ENCODE results near the gene FGGY. TPM values are rescaled to one million over a fixed set of nuclear protein-coding genes. Genes with fewer than 3 reads are reported as not detected.

Gene FGGY
- total RNA-seq, 1 experiment from 2014 or later: 14.6 TPM

DNA sequence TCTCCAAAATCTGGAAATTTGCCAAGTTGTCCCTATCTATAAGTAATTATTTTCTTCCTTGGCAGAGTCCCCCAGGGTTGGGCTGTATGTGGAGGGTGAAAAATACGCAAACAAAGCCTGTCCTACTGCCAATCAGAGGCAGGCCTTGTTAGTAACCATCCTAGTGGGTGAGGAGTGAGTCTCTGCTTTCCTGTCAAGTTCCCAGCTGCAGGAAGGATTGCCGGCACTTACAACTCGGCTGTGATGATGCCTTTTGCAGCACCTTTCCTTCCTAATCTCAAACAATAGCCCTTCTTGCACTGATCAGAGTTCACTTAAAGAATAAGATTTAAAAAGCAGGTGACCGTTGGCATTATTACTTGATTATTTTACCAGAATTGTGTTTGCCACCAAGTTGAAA, 31.3 kb upstream of the FGGY start:
- no peak overlapping the region for H3K4ac ChIP-seq (ENCODE audit: low read depth, low read length)
- no peak overlapping the region for H2BK5ac ChIP-seq (ENCODE audit: insufficient read length, low read length)
- Mint-ChIP-seq H3K4me1 (peaks cover 0 to 7% of the 10 kb centered on the region in 2 experiments; a peak in 3 of 4 replicates), H3K27me3 (ENCODE audit: low read depth) (no peaks in the 10 kb centered on the region; the same call in 1 of the 2 replicates), H3K36me3 (ENCODE audit: insufficient read depth in 1 of 3, low read depth in 3 of 3) (peaks cover 0 to 2% (median 0%) of the 10 kb centered on the region in 3 experiments; a peak in 2 of 7 replicates), H3K27ac (no peak overlapping the region), H3K9me3 (peaks cover 0 to 3% of the 10 kb centered on the region in 2 experiments; a peak in 1 of 5 replicates), H3K4me3 (no peak overlapping the region)
- no peaks in the 10 kb centered on the region for H3K79me2 ChIP-seq (ENCODE audit: insufficient read depth, low read length)
- no peak overlapping the region for H2BK20ac ChIP-seq (ENCODE audit: low read depth, low read length, poor library complexity, severe bottlenecking)
- no peak for DNase-seq
- H2BK120ac ChIP-seq (ENCODE audit: low read depth, low read length, poor library complexity, severe bottlenecking): no peak overlapping the region
- no peak overlapping the region for H3K14ac ChIP-seq (ENCODE audit: insufficient read depth, low read length)
- no peak overlapping the region for H4K8ac ChIP-seq (replicated peaks; ENCODE audit: insufficient read length, low read depth, low read length)
- no peak overlapping the region for H3T11ph ChIP-seq (ENCODE audit: low read length)
- TF ChIP-seq, protein P1, sequence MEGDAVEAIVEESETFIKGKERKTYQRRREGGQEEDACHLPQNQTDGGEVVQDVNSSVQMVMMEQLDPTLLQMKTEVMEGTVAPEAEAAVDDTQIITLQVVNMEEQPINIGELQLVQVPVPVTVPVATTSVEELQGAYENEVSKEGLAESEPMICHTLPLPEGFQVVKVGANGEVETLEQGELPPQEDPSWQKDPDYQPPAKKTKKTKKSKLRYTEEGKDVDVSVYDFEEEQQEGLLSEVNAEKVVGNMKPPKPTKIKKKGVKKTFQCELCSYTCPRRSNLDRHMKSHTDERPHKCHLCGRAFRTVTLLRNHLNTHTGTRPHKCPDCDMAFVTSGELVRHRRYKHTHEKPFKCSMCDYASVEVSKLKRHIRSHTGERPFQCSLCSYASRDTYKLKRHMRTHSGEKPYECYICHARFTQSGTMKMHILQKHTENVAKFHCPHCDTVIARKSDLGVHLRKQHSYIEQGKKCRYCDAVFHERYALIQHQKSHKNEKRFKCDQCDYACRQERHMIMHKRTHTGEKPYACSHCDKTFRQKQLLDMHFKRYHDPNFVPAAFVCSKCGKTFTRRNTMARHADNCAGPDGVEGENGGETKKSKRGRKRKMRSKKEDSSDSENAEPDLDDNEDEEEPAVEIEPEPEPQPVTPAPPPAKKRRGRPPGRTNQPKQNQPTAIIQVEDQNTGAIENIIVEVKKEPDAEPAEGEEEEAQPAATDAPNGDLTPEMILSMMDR (conservative IDR thresholded peaks at IDR 0.05): no peak
- no peak overlapping the region for H2AFZ ChIP-seq (ENCODE audit: low read length)
- no peak overlapping the region for H2BK15ac ChIP-seq (ENCODE audit: low read depth, low read length)
- H4K91ac ChIP-seq (ENCODE audit: insufficient read length, low read depth, low read length): no peak overlapping the region
- no peaks in the 10 kb centered on the region for H3K9me3 ChIP-seq (ENCODE audit: control insufficient read depth, low read depth, low read length)
- H3K18ac ChIP-seq (ENCODE audit: insufficient read length, low read depth, low read length): no peak overlapping the region
- no peaks in the 10 kb centered on the region for H3K79me1 ChIP-seq (ENCODE audit: insufficient read depth, low read depth, low read length, poor library complexity, severe bottlenecking)
- no peak overlapping the region for H2AK5ac ChIP-seq (ENCODE audit: insufficient read length, low read length)
- no peak overlapping the region for H3K27ac ChIP-seq (ENCODE audit: insufficient read length, low read depth, low read length)
- no peak overlapping the region for H2BK12ac ChIP-seq (ENCODE audit: insufficient read length, low read depth, low read length)
- H3K27me3 ChIP-seq (ENCODE audit: insufficient read depth, low read length): no peaks in the 10 kb centered on the region
- no peaks in the 10 kb centered on the region for H3K23me2 ChIP-seq (ENCODE audit: insufficient read length, low read depth, low read length, poor library complexity, severe bottlenecking)
- no peak overlapping the region for H3K4me2 ChIP-seq (ENCODE audit: insufficient read depth, insufficient read length, low read length)
- no peak overlapping the region for H4K5ac ChIP-seq (ENCODE audit: insufficient read length, low read depth, low read length)
- WGBS (ENCODE audit: extremely low coverage, insufficient read length, low lambda C conversion rate): no CpG with 5 or more reads among the region's 4 CpGs
- no peak overlapping the region for H3K9ac ChIP-seq (ENCODE audit: extremely low read depth, insufficient read length, low read length)
- H3K23ac ChIP-seq (ENCODE audit: insufficient read length, low read depth, low read length): no peak overlapping the region
- no peak overlapping the region for H3K56ac ChIP-seq (ENCODE audit: insufficient read length, low read depth, low read length)
- no peaks in the 10 kb centered on the region for H4K20me1 ChIP-seq (ENCODE audit: control insufficient read depth, insufficient read depth, insufficient read length)
- H3K4me1 ChIP-seq (ENCODE audit: insufficient read depth, low read length): peaks cover 1% of the 10 kb centered on the region; the same call in 1 of the 2 replicates
